PC-9 (cell line): ENCODE data around the gene ITGB4. TPM values are rescaled to one million over a fixed set of nuclear protein-coding genes. Genes with fewer than 3 reads are reported as not detected.

Source experiments
- BruUV-seq: library from RNA; stranded (reverse); fragments of 400-500 nt; replicated peaks from 2 replicates; lab custom pipeline; 2021; lab: Mats Ljungman, UMichigan
- CTCF ChIA-PET: fragments of 300-600 bp; sonication (Branson Sonifier 250); formaldehyde crosslinking; loops from one replicate; lab custom pipeline; 2022; ENCODE audit warnings: antibody characterized with exemption; lab: Charles Lee
- POLR2A ChIA-PET: fragments of 300-600 bp; sonication (Branson Sonifier 250); formaldehyde crosslinking; loops from one replicate; lab custom pipeline; 2022; ENCODE audit warnings: antibody characterized with exemption; ENCODE audit not compliant: unreplicated experiment; lab: Charles Lee
- DNase-seq, 2 experiments: peaks; one replicate each; pipeline versions ENCODE4 v3.0.0 to v3.0.0-alpha.2; 2015 to 2022; ENCODE audit warnings: mixed read lengths in 1 of 2
- H2AFZ ChIP-seq: fragments of 200-600 bp; sonication (generic); 2 replicates; pipeline ENCODE4 v1.8.1; 2017; ENCODE audit warnings: antibody characterized with exemption
- H3F3A ChIP-seq: fragments of 200-600 bp; sonication (generic); 2 replicates; pipeline ENCODE4 v1.8.1; 2017; ENCODE audit warnings: antibody characterized with exemption, mild to moderate bottlenecking, low read depth; ENCODE audit not compliant: insufficient read depth
- H3K27ac ChIP-seq: fragments of 200-600 bp; sonication (generic); 2 replicates; pipeline ENCODE4 v1.6.1; 2016; ENCODE audit warnings: mixed run types
- H3K27me3 ChIP-seq: fragments of 200-600 bp; sonication (generic); 2 replicates; pipeline ENCODE4 v1.6.1; 2016; ENCODE audit warnings: low read depth, mixed run types; ENCODE audit not compliant: insufficient read depth
- H3K36me3 ChIP-seq: fragments of 200-600 bp; sonication (generic); 2 replicates; pipeline ENCODE4 v1.6.1; 2016; ENCODE audit warnings: low read depth, mixed run types
- H3K4me1 ChIP-seq: fragments of 200-600 bp; sonication (generic); replicated peaks from 2 replicates; pipeline ENCODE4 v1.6.1; 2016; ENCODE audit warnings: mixed run types; ENCODE audit not compliant: insufficient read depth
- H3K4me2 ChIP-seq: fragments of 200-600 bp; sonication (generic); 2 replicates; pipeline ENCODE4 v1.6.1; 2017; ENCODE audit warnings: mixed run types
- H3K4me3 ChIP-seq: fragments of 200-600 bp; sonication (generic); 2 replicates; pipeline ENCODE4 v1.6.1; 2016; ENCODE audit warnings: mixed run types
- H3K79me2 ChIP-seq: fragments of 200-600 bp; sonication (generic); 2 replicates; pipeline ENCODE4 v1.6.1; 2017; ENCODE audit warnings: low read depth, mixed run types
- H3K9me2 ChIP-seq: fragments of 200-600 bp; sonication (generic); 2 replicates; pipeline ENCODE4 v1.8.1; 2017; ENCODE audit warnings: mild to moderate bottlenecking; ENCODE audit not compliant: insufficient read depth
- H3K9me3 ChIP-seq: fragments of 200-600 bp; sonication (generic); 2 replicates; pipeline ENCODE4 v1.8.1; 2016; ENCODE audit warnings: low read depth; ENCODE audit not compliant: insufficient read depth
- H4K20me1 ChIP-seq: fragments of 200-600 bp; sonication (generic); 2 replicates; pipeline ENCODE4 v1.8.1; 2017; ENCODE audit not compliant: insufficient read depth
- EZH2 ChIP-seq: fragments of 200-600 bp; sonication (generic); IDR thresholded peaks from 2 replicates; pipeline ENCODE4 v1.8.0; 2017; ENCODE audit warnings: antibody characterized with exemption, low read depth
- intact Hi-C: fragments of 100-400 bp; cut with micrococcal nuclease; formaldehyde crosslinking; loops from one replicate; pipeline ENCODE4 v1.10.0; 2022; ENCODE audit not compliant: unreplicated experiment
- total RNA-seq: library from RNA; stranded (reverse); gene quantifications from 2 replicates; pipeline ENCODE4 v1.2.3, GENCODE V29; 2021
- TF ChIP-seq, protein P1 (sequence below): fragments of 200-600 bp; sonication (generic); conservative IDR thresholded peaks from 2 replicates; pipeline ENCODE4 v1.6.1; 2017; ENCODE audit warnings: mixed run types, antibody characterized with exemption, mild to moderate bottlenecking, moderate library complexity

Gene ITGB4
- total RNA-seq, 1 experiment from 2014 or later, result 461 TPM

DNA sequence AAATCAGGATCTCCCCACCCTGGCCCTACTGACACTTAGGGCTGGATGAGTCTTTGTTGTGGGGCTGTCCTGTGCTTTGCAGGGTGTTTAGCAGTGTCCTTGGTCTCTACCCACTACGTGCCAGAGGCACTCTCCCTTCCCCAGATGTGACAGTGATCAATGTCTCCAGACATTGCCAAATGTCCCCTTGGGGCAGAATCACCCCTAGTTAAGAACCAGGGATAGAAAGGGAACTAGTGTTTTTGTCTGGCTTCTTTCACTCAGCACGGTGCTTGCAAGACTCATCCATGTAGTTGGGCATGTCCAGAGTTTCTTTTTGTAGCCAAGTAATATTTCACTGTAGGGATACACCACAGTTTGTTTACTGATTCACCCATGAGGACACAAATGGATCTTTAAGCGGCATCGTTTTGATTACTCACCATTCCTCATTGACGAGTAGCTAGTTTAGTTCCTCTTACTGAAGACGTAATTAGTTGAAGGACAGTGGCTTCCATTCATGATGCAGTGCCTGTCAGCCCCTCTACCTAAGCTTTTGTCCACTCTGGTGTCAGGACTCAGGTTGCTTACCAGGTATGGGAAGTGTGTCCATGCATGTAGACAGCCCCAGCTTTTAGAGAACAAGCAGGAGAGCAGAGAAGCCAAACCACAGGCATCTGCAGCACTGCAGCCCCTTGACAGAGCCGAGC is 26.0 kb upstream of the ITGB4 start:
- Histone ChIP-seq H3K4me2 (no peak overlapping the region), H3F3A (peaks cover 57% of the 10 kb centered on the region), H3K4me3 (no peak overlapping the region), H3K79me2 (peaks cover 65% of the 10 kb centered on the region), H4K20me1 (no peaks in the 10 kb centered on the region), H3K4me1 (peaks cover 65% of the 10 kb centered on the region), H3K36me3 (peaks cover 18% of the 10 kb centered on the region; the same call in 1 of the 2 replicates), H3K9me2 (no peaks in the 10 kb centered on the region), H3K27me3 (no peaks in the 10 kb centered on the region), H3K27ac (peak overlapping the region; percentile 10; the same call in 1 of the 2 replicates), H2AFZ (no peak overlapping the region), H3K9me3 (no peaks in the 10 kb centered on the region)
- intact Hi-C loops, result no loop called here
- no peak for DNase-seq
- no TSS peak for BruUV-seq
- TF ChIP-seq EZH2, result no peak
- TF ChIP-seq, protein P1, sequence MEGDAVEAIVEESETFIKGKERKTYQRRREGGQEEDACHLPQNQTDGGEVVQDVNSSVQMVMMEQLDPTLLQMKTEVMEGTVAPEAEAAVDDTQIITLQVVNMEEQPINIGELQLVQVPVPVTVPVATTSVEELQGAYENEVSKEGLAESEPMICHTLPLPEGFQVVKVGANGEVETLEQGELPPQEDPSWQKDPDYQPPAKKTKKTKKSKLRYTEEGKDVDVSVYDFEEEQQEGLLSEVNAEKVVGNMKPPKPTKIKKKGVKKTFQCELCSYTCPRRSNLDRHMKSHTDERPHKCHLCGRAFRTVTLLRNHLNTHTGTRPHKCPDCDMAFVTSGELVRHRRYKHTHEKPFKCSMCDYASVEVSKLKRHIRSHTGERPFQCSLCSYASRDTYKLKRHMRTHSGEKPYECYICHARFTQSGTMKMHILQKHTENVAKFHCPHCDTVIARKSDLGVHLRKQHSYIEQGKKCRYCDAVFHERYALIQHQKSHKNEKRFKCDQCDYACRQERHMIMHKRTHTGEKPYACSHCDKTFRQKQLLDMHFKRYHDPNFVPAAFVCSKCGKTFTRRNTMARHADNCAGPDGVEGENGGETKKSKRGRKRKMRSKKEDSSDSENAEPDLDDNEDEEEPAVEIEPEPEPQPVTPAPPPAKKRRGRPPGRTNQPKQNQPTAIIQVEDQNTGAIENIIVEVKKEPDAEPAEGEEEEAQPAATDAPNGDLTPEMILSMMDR, result no peak
- ChIA-PET POLR2A (interaction anchor here (0.7 kb wide), 1 partner anchor 16 kb away, joined by 3 read pairs; no protein-coding TSS in a partner anchor), CTCF (no interaction called here)

DNA sequence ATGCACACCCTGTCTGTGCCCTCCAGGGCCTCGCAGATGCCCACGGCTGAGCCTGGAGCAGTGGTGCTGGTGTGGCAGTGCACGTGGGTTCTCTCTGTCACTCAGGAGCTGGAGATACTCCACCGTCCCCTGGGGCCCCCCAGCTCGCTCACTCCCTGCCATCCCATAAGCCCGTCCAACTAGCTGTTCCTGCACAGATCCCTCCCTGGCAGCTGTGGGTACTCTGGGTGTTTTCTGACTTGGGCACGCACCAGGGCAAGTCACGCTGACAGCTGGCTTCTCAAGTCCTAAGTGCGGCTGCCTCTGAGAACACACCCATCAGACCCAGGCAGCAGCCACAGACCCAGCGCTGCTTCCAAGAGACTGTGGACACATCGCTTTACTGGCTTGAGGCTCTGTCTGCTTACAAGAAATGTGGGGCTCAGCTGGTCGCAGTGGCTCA is 25.4 kb upstream of the ITGB4 start:
- BruUV-seq, result no TSS peak
- CTCF ChIA-PET, result no interaction called here
- TF ChIP-seq, protein P1, result no peak
- no peak for TF ChIP-seq EZH2

GRCh38 chr17:75697651-75698291 is 23.5 kb upstream of the ITGB4 start:
- no peak for TF ChIP-seq EZH2
- TF ChIP-seq, protein P1, result no peak
- POLR2A ChIA-PET, result interaction anchor here (0.6 to 1.0 kb wide), 3 partner anchors 8 to 23 kb away, joined by 3 read pairs; partner anchors contain the start of gene ITGB4
- Histone ChIP-seq H3K27me3 (no peaks in the 10 kb centered on the region), H3K4me2 (peak overlapping the region; percentile 60), H3F3A (peaks cover 59% of the 10 kb centered on the region), H3K9me2 (no peaks in the 10 kb centered on the region), H3K4me3 (no peak overlapping the region), H3K27ac (peak overlapping the region; percentile 79), H3K36me3 (peaks cover 8% of the 10 kb centered on the region; the same call in 1 of the 2 replicates), H3K4me1 (peaks cover 71% of the 10 kb centered on the region), H2AFZ (no peak overlapping the region), H4K20me1 (no peaks in the 10 kb centered on the region), H3K9me3 (no peaks in the 10 kb centered on the region), H3K79me2 (peaks cover 49% of the 10 kb centered on the region)
- intact Hi-C loops, result no loop called here
- BruUV-seq, result no TSS peak
- DNase-seq, result peak in 1 of 2 experiments; percentile 48
- CTCF ChIA-PET, result no interaction called here

More for the DNA sequence above, 25.4 kb upstream of the ITGB4 start:
- Histone ChIP-seq H3K27ac (peak overlapping the region; percentile 10; the same call in 1 of the 2 replicates), H3K4me1 (peaks cover 63% of the 10 kb centered on the region), H4K20me1 (no peaks in the 10 kb centered on the region), H2AFZ (no peak overlapping the region), H3K4me2 (no peak overlapping the region), H3K9me2 (no peaks in the 10 kb centered on the region), H3K36me3 (peaks cover 18% of the 10 kb centered on the region; the same call in 1 of the 2 replicates), H3K9me3 (no peaks in the 10 kb centered on the region), H3K4me3 (no peak overlapping the region), H3F3A (peaks cover 55% of the 10 kb centered on the region), H3K79me2 (peaks cover 59% of the 10 kb centered on the region), H3K27me3 (no peaks in the 10 kb centered on the region)
- POLR2A ChIA-PET, result no interaction called here
- intact Hi-C loops, result no loop called here
- no peak for DNase-seq
